IMR-90 (cell line): ENCODE measurements around the gene TIAM2. TPM values are rescaled to one million over a fixed set of nuclear protein-coding genes. Genes with fewer than 3 reads are reported as not detected.

Experiments used
- ATAC-seq: fragments of 200-7000 bp; cut with Tn5 transposase; 2 replicates; pipeline ENCODE4 v1.9.1; 2020; ENCODE audit warnings: low read depth, mild to moderate bottlenecking, moderate library complexity
- BruUV-seq: library from RNA; stranded (reverse); fragments of 400-500 nt; replicated peaks from 2 replicates; lab custom pipeline; 2021; lab: Mats Ljungman, UMichigan
- CTCF ChIA-PET: fragments of 300-600 bp; formaldehyde crosslinking; extraction: SDS; loops from one replicate; lab custom pipeline; 2021; ENCODE audit warnings: antibody characterized with exemption; lab: Yijun Ruan, JAX
- POLR2A ChIA-PET: fragments of 300-600 bp; sonication (Branson Sonifier 250); formaldehyde crosslinking; loops from one replicate; lab custom pipeline; 2022; ENCODE audit warnings: antibody characterized with exemption; ENCODE audit not compliant: unreplicated experiment; lab: Charles Lee
- DNase-seq: peaks from one replicate; pipeline ENCODE4 v3.0.0; 2013
- H2AFZ ChIP-seq: replicated peaks from 2 replicates; pipeline ENCODE3; 2013; ENCODE audit warnings: low read length, mild to moderate bottlenecking; ENCODE audit not compliant: poor library complexity
- H2AK5ac ChIP-seq: 2 replicates; pipeline ENCODE4 v1.6.1; 2013; ENCODE audit warnings: low read depth, low read length, inconsistent platforms
- H2AK9ac ChIP-seq: replicated peaks from 2 replicates; pipeline ENCODE3; 2013; ENCODE audit warnings: mild to moderate bottlenecking, low read depth, low read length, moderate library complexity; ENCODE audit not compliant: poor library complexity
- H2BK120ac ChIP-seq: 2 replicates; pipeline ENCODE4 v1.6.1; 2013; ENCODE audit warnings: low read depth, low read length, inconsistent platforms
- H2BK15ac ChIP-seq: 3 replicates; pipeline ENCODE4 v1.6.1; 2013; ENCODE audit warnings: low read depth, low read length, inconsistent platforms
- H2BK20ac ChIP-seq: 2 replicates; pipeline ENCODE4 v1.6.1; 2013; ENCODE audit warnings: low read depth, mild to moderate bottlenecking, inconsistent platforms, low read length, moderate library complexity
- H2BK5ac ChIP-seq: 2 replicates; pipeline ENCODE4 v1.6.1; 2013; ENCODE audit warnings: mild to moderate bottlenecking, low read depth, low read length, inconsistent platforms; ENCODE audit not compliant: poor library complexity, severe bottlenecking
- H3K14ac ChIP-seq: replicated peaks from 2 replicates; pipeline ENCODE4 v1.6.1; 2013; ENCODE audit warnings: low read depth, low read length, inconsistent platforms
- H3K18ac ChIP-seq: 2 replicates; pipeline ENCODE4 v1.6.1; 2013; ENCODE audit warnings: low read depth, low read length, control low read depth
- H3K23ac ChIP-seq: 2 replicates; pipeline ENCODE4 v1.6.1; 2013; ENCODE audit warnings: low read depth, low read length, inconsistent platforms
- H3K27ac ChIP-seq: 2 replicates; pipeline ENCODE4 v1.5.1; 2013; ENCODE audit warnings: mild to moderate bottlenecking, control low read depth, low read length; ENCODE audit not compliant: insufficient read depth
- H3K27me3 ChIP-seq: 2 replicates; pipeline ENCODE4 v1.6.1; 2013; ENCODE audit warnings: low read length; ENCODE audit not compliant: control insufficient read depth, insufficient read depth
- H3K36me3 ChIP-seq: 2 replicates; pipeline ENCODE4 v1.6.1; 2013; ENCODE audit warnings: low read length, mixed read lengths; ENCODE audit not compliant: control insufficient read depth, insufficient read depth
- H3K4ac ChIP-seq: 2 replicates; pipeline ENCODE4 v1.6.1; 2013; ENCODE audit warnings: low read depth, low read length, inconsistent platforms
- H3K4me1 ChIP-seq: 2 replicates; pipeline ENCODE4 v1.6.1; 2013; ENCODE audit warnings: low read length, mixed read lengths; ENCODE audit not compliant: control insufficient read depth, insufficient read depth
- H3K4me2 ChIP-seq: 2 replicates; pipeline ENCODE4 v1.6.1; 2013; ENCODE audit warnings: low read depth, mild to moderate bottlenecking, control low read depth, low read length, moderate library complexity
- H3K4me3 ChIP-seq: 2 replicates; pipeline ENCODE4 v1.5.1; 2013; ENCODE audit warnings: low read depth, mild to moderate bottlenecking, control low read depth, low read length, moderate library complexity; ENCODE audit not compliant: insufficient read depth
- H3K56ac ChIP-seq: 2 replicates; pipeline ENCODE4 v1.6.1; 2013; ENCODE audit warnings: low read length, inconsistent platforms; ENCODE audit not compliant: insufficient read depth; ENCODE audit errors: extremely low read depth
- H3K79me1 ChIP-seq, 2 experiments: 2 replicates each; pipeline ENCODE4 v1.6.1; 2013; ENCODE audit warnings: low read length in 2 of 2, inconsistent platforms in 1 of 2, low read depth in 1 of 2
- H3K9ac ChIP-seq: 2 replicates; pipeline ENCODE4 v1.6.1; 2013; ENCODE audit warnings: low read depth, low read length, control low read depth
- H3K9me1 ChIP-seq: 2 replicates; pipeline ENCODE4 v1.6.1; 2013; ENCODE audit warnings: low read length, inconsistent platforms; ENCODE audit not compliant: insufficient read depth
- H3K9me3 ChIP-seq: 2 replicates; pipeline ENCODE4 v1.6.1; 2013; ENCODE audit warnings: low read length; ENCODE audit not compliant: control insufficient read depth, insufficient read depth
- H4K20me1 ChIP-seq: 2 replicates; pipeline ENCODE4 v1.6.1; 2013; ENCODE audit warnings: low read length, inconsistent platforms; ENCODE audit not compliant: insufficient read depth
- H4K5ac ChIP-seq: 2 replicates; pipeline ENCODE4 v1.6.1; 2013; ENCODE audit warnings: mild to moderate bottlenecking, low read depth, low read length, control low read depth
- H4K8ac ChIP-seq, 2 experiments: 2 replicates each; pipeline ENCODE4 v1.6.1; 2013; ENCODE audit warnings: low read depth in 2 of 2, low read length in 2 of 2, control low read depth in 1 of 2, inconsistent platforms in 1 of 2
- H4K91ac ChIP-seq: 2 replicates; pipeline ENCODE4 v1.6.1; 2013; ENCODE audit warnings: low read depth, low read length, inconsistent platforms; ENCODE audit not compliant: insufficient read depth
- CEBPB ChIP-seq: IDR thresholded peaks from 2 replicates; pipeline ENCODE4 v1.6.1; 2012; ENCODE audit warnings: low read depth, low read length, improper control_type of control experiment
- MAFK ChIP-seq: IDR thresholded peaks from 2 replicates; pipeline ENCODE4 v1.6.1; 2012; ENCODE audit warnings: low read depth, low read length, improper control_type of control experiment
- SMC3 ChIP-seq: fragments of 150-350 bp; IDR thresholded peaks from 2 replicates; pipeline ENCODE4 v1.6.1; 2016; ENCODE audit warnings: low read depth, mild to moderate bottlenecking, antibody characterized with exemption, low read length, moderate library complexity
- WGBS, 2 experiments: methylation state at CpG; one replicate each; pipeline versions ENCODE4 v1.1.5 to v1.1.7; 2013; ENCODE audit warnings: missing lambda C conversion rate in 2 of 2; ENCODE audit not compliant: insufficient read length in 1 of 2; ENCODE audit errors: extremely low coverage in 2 of 2; 5-methylcytosine and 5-hydroxymethylcytosine counted together
- dilution Hi-C: fragments of 300-500 bp; cut with HindIII; formaldehyde crosslinking; loops from one replicate; pipeline ENCODE4 v1.14.3; 2018; ENCODE audit warnings: low sequenced_read_pairs; ENCODE audit not compliant: unreplicated experiment
- in situ Hi-C: fragments of 300-500 bp; cut with MboI; formaldehyde crosslinking; loops from 3 replicates; pipeline ENCODE4 v1.14.3; 2019; ENCODE audit warnings: low sequenced_read_pairs, inconsistent platforms, mixed read lengths
- intact Hi-C: fragments of 100-400 bp; cut with micrococcal nuclease; formaldehyde crosslinking; loops from 2 replicates; pipeline ENCODE4 v1.10.0; 2022
- polyA plus RNA-seq, 3 experiments: library from polyadenylated mRNA; depleted of rRNA; stranded (reverse); fragments of >200 nt; gene quantifications; 2 replicates each; pipeline ENCODE4 v1.2.3, GENCODE V29; 2012; ENCODE audit warnings: low replicate concordance in 1 of 3
- total RNA-seq: library from RNA; depleted of rRNA; stranded (reverse); fragments of >200 nt; gene quantifications from 2 replicates; pipeline ENCODE4 v1.2.3, GENCODE V29; 2012

The TIAM2 gene
- total and polyA plus RNA-seq, 2 of the 4 experiments (the other 2 are of a cell fraction): 3.1 to 4.7 TPM

DNA sequence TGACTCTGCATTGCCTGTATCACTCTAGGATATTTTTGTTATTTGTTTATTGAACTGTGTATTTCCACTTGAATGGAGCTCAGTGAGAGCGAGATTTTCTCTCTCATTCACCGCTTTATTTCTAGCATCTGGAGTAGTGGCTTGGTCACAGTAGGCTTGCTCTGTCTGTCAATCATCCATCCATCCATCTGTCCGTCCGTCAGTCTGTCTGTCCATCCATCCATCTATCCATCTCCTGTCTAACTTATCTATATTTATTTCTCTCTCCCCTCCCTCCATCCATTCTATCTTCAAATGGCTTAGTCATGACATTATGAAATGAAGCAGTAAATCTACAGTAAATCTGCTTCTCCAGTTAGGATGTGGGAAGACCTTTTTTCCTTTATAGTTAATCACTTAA lies 94.6 kb downstream of the TIAM2 start:
- no peak overlapping the region for H3K18ac ChIP-seq
- no peak for DNase-seq
- H3K27ac ChIP-seq: no peak overlapping the region
- CTCF ChIA-PET: no interaction called here
- peaks cover 3% of the 10 kb centered on the region for H3K4me1 ChIP-seq
- no peak overlapping the region for H2AFZ ChIP-seq
- H3K9me1 ChIP-seq: peaks cover 16% of the 10 kb centered on the region
- H4K20me1 ChIP-seq: no peaks in the 10 kb centered on the region
- no peak overlapping the region for H3K4me2 ChIP-seq
- peaks cover 2% of the 10 kb centered on the region; the same call in 1 of the 2 replicates for H3K36me3 ChIP-seq
- no peak overlapping the region for H2AK9ac ChIP-seq
- BruUV-seq: no TSS peak
- no peak overlapping the region for H2BK120ac ChIP-seq
- no peak overlapping the region for H3K9ac ChIP-seq
- no peak for ATAC-seq
- no peak overlapping the region for H3K4ac ChIP-seq
- intact Hi-C loops (no loop called here), dilution Hi-C loops (no loop called here), in situ Hi-C loops (no loop called here)
- no peak overlapping the region for H3K23ac ChIP-seq
- H4K5ac ChIP-seq: no peak overlapping the region
- H3K9me3 ChIP-seq: no peaks in the 10 kb centered on the region
- H3K79me1 ChIP-seq: peaks cover 0 to 1% of the 10 kb centered on the region in 2 experiments; a peak in 1 of 4 replicates
- H4K91ac ChIP-seq: no peak overlapping the region
- no peak overlapping the region for H4K8ac ChIP-seq
- WGBS, 2 experiments: no CpG with 5 or more reads among the region's 4 CpGs
- no peak overlapping the region for H3K14ac ChIP-seq
- H2AK5ac ChIP-seq: no peak overlapping the region
- no peaks in the 10 kb centered on the region for H3K27me3 ChIP-seq
- POLR2A ChIA-PET: no interaction called here
- no peak overlapping the region for H2BK15ac ChIP-seq
- H3K56ac ChIP-seq: no peak overlapping the region
- H2BK5ac ChIP-seq: no peak overlapping the region
- TF ChIP-seq SMC3 (no peak), MAFK (no peak), CEBPB (no peak)
- no peak overlapping the region for H3K4me3 ChIP-seq
- H2BK20ac ChIP-seq: 0 out of 2 replicates have a peak overlapping the region, but pooled peaks have one; percentile 26
